ENCODE data around the gene ZHX3.

GRCh38 chr20:41361757-41362747 is 44.5 kb upstream of the ZHX3 start:
- TF ChIP-seq CTCF (conservative IDR thresholded peaks at IDR 0.05; ENCODE audit: low read depth, low read length), result no peak
- TF ChIP-seq CHD1 (IDR thresholded peaks at IDR 0.05; ENCODE audit: low read depth, low read length), result no peak
- TF ChIP-seq POLR2A (IDR thresholded peaks at IDR 0.05; ENCODE audit: low read depth, low read length), result no peak
- no peak for TF ChIP-seq USF2 (IDR thresholded peaks at IDR 0.05; ENCODE audit: low read depth, low read length)
- no peak for TF ChIP-seq BHLHE40 (IDR thresholded peaks at IDR 0.05; ENCODE audit: low read depth, low read length)
- no peak for TF ChIP-seq MAZ (IDR thresholded peaks at IDR 0.05; ENCODE audit: borderline replicate concordance, low read depth, low read length)
- no peak for TF ChIP-seq RAD21 (IDR thresholded peaks at IDR 0.05; ENCODE audit: low read length)
